RCC 7860 (cell line): ENCODE results near the gene MEP1A.
"Not testable (repeated sequence)": the region's sequence is repeated elsewhere in the genome, so short reads cannot be mapped to it uniquely, and the experiment has no call there.

Source experiments
- DNase-seq: peaks from one replicate; pipeline ENCODE4 v3.0.0-alpha.2; 2015; ENCODE audit warnings: low spot score
- FAIRE-seq: peaks from 2 replicates; lab custom pipeline; 2012; peaks lifted over from hg19 to GRCh38; lab: Jason Lieb, UNC

Gene MEP1A

DNA sequence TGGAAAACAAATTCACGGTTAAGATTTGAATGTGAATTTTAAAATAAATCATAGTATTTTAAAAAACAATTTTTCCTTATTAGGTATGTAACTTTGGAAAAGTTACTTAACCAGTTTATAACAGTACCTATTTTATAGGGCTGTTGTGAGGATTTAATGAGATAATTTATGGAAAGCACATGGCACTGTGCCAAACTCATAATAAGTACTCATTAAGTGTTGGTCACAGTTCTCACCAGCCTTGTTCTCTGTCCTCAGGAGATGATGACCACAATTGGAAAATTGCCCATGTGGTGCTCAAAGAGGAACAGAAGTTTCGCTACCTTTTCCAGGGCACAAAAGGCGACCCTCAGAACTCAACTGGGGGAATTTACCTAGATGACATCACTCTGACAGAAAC lies 39.6 kb downstream of the MEP1A start:
- no peak for DNase-seq
- FAIRE-seq = no peak

DNA sequence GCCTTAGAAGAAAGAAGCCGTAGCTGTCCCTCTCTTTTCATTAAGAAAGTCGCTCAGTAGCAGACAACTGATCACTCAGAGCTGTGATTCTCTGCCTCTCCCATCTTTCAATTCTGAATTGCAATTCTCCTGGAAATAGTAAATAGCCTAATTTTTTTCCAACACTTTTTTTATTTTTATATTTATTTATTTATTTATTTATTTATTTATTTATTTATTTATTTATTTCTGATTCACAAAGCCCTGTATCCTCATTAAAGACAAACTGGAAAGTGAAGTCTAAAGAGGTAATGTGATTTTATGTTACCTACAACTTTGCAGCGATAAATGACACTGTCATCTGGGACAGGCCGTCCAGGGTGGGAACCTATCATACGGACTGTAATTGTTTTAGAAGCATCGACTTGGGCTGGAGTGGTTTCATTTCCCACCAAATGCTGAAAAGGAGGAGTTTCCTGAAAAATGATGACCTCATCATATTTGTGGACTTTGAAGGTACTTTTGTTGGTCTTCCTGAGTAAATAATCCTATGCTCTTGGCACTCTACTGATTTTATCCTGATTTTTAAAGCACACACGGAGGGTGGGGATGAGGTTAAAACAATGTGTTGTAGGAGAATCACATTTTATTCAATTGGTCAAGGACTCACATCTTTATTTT lies 41.2 kb downstream of the MEP1A start:
- FAIRE-seq = not testable (repeated sequence)

DNA sequence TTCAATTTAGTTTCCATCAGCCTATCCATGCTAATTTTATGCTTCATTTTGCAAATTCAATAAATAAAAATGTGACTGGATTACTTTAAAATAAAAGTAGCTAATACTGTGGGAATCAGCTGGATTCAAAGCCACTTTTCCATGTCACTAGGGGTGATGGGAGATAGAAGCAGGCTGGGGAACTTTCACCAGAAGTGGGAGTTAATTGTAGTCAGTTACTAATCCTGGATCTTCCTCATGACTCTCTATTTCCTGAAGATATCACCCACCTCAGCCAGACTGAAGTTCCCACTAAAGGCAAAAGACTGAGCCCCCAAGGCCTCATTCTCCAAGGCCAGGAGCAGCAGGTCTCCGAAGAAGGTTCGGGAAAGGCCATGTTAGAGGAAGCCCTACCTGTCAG lies 41.8 kb downstream of the MEP1A start:
- DNase-seq, FAIRE-seq: not testable (repeated sequence)

More for the DNA sequence above, 41.2 kb downstream of the MEP1A start:
- DNase-seq = not testable (repeated sequence)

DNA sequence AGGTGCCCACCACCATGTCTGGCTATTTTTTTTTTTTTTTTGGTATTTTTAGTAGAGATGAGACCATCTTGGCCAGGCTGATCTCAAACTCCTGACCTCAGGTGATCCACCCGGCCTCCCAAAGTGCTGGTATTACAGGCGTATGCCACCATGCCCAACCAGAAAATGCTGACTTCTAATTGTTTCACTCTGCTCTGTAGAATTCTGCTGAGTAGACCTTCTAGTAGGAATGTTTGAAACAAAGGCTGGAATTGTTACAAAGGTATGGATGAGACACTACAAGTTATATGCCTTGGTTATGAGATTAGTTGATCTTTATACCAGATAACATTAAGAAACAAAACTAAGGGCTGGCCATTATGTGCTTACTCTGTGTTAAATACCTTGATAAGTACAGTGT lies 44.8 kb downstream of the MEP1A start:
- no peak for FAIRE-seq
- DNase-seq = no peak

DNA sequence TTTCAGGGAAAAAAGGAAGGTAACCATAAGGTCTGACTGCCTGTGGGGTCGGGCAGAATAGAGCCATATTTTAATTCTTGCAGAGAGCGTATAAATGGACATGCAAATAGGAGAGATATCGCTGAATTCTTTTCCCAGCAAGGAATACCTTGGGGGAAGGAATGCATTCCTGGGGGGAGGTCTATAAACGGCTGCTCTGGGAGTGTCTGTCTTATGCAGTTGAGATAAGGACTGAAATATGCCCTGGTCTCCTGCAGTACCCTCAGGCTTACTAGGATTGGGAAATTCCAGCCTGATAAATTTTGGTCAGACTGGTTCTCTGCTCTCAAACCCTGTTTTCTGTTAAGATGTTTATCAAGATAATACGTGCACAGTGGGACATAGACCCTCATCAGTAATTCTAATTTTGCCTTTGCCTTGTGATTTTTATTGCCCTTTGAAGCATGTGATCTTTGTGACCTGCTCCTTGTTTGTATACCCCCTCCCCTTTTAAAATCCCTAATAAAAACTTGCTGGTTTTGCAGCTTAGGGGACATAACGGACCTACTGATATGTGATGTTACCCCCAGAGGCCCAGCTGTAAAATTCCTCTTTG lies 49.2 kb downstream of the MEP1A start:
- DNase-seq, FAIRE-seq: not testable (repeated sequence)

DNA sequence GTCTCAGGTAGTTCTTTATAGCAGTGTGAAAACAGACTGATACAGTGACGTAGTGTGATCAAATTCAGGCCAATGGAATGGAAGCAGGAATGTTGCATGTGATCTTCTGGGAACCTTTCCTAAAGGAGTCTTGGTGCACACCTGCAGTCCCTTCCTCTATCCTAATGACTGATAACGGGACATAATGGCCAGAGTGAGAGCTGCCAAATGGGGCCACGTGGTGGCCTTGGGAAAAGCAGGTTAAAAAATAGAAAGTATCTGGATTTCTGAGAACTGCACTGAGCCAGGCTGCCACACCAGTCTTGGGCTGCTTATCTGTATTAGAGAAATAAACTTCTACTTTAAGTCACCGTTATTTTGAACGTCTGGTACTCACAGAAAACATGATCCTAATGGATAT lies 51.9 kb downstream of the MEP1A start:
- no peak for DNase-seq
- no peak for FAIRE-seq

DNA sequence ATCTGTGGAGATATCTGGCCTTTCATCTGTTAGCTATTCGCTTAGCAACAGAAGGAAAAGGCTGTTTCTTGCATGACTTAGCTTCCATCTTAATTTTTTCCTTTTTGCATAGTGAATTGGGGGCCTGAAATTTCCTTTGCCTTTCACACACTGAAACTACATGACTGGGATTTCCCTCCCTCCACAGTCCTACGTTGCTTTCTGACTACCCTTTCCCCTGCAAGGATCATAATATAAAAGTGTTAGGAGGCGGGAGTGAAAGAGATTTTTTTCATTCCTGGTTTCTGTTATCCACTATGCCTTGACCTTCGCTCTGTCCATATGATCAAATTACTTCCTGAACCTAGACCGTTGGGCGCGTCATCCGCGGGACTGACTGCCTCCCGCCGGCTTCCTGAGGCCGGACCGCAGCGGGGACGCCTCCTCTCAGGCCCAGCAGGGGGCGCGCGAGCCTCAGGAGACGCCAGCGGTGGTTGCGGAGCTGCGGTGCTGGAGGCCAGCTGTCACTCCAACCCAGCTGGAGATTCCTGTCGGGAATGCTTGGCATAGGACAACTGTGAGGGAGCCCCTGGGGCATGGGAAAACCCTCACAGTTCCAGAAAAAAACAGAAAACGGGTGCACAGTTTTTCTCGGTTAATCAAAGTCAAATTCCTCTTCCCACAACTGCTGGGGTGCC lies 55.6 kb downstream of the MEP1A start:
- peak; percentile 16 for FAIRE-seq

DNA sequence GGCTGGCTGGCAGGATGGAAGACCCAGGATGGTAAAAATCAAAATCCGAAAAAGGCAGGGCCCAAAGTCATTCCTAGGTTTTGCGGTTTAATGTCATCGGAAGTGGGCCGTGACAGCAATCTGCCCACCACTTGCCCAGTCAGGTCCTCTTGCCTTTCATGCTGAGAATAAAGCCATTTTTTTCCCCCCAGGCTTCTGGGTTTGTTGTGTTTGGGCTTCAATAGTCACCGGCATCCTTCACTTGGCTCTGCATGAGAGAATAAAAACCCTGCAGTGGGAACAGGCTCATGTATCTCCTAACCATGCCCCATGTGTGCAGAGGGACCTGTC lies 56.1 kb downstream of the MEP1A start:
- DNase-seq = peak; percentile 6
- no peak for FAIRE-seq

More for the DNA sequence above, 55.6 kb downstream of the MEP1A start:
- peak; percentile 73 for DNase-seq

DNA sequence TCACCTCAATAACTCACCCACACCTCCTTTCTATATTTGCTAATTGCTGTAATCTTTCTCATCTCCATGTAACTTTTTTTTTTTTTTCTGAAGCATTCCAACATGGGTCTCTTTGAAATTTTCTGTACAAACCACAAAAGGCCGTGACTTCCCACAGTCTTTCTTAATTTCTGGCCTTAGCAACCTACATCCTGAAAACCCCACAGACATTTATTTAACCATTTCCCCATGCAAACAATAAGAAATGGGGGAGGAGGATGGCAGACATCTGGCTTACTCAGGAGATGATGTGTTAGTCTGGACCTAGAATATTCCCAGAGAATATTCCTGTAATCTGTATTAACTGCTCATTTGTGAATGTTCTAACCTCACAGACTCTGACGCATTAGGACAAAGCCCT lies 57.6 kb downstream of the MEP1A start:
- DNase-seq (no peak), FAIRE-seq (no peak)

DNA sequence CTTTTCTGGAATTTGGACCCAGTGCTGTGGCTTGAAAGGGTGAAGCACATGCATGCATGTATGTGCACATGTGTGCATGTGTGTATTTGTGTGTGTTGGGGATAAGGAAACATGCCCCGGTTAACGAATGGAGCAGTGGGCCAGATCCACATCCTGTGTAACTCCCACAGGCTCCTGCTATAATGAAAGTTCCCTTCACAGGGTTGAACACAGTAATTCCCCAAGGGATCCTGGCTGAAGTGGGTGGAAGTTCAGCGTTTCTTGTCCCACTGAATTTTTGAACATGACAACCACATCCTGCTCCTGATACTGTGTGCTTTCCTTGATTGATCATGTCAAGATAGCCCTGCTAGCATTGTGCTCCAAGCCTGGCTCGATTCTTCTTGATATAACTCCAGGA lies 58.4 kb downstream of the MEP1A start:
- FAIRE-seq, DNase-seq: not testable (repeated sequence)

DNA sequence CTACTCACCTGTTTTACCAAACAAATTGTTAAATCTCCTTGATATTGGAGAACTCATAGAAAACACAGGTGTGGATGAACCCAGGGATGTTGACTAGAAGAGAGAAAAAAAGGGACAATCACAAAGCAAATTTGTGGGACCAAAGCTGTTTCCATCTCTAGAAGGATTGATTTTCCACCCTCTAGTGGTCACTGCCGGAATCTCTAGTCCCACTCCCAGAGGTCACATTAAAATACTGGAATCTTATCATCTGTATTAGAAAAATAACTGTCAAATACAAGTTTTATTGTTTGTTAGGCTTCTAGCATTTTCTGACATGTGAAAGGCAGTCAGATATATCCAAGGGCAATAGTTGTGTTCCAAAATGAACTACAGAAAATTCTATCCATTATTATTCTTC lies 62.8 kb downstream of the MEP1A start:
- FAIRE-seq, DNase-seq: not testable (repeated sequence)

DNA sequence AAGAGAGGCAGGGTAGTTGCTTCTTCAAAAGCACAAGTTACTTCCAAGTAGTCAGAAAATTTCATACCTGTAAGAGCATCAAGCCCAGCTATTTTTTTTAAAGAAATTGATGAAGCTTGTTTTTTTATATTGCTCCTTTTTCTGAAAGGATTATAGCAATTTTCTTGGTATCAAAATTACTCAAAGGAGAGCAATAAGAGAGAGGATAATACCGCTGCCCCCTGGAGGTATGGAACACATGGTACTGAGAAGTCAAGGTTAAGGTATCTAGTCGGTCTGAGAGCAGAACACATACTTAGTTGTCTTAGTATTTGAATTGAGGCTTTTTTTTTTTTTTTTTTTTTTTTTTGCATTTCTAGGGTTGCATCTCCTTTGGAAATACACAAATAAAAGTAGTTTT lies 69.2 kb downstream of the MEP1A start:
- no peak for FAIRE-seq
- DNase-seq = no peak

DNA sequence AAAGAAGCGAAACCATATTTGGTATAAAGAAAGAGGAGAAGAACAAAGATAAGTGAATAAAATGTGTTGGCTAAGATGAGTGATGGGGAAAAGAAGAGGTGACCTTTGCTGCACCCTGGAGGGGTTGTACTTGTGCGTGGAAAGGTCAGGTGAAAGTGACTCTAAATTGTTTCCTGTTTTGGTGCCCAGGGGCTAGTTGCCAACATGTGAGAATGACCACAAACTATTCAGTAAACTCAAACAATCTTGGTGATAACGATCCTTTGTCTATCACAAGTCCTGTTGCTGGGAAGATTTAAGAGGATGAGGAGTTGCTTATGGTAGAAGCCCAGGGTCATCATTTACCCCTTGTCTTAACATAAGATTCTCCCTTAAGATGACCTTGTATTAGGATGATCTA lies 70.6 kb downstream of the MEP1A start:
- no peak for FAIRE-seq

DNA sequence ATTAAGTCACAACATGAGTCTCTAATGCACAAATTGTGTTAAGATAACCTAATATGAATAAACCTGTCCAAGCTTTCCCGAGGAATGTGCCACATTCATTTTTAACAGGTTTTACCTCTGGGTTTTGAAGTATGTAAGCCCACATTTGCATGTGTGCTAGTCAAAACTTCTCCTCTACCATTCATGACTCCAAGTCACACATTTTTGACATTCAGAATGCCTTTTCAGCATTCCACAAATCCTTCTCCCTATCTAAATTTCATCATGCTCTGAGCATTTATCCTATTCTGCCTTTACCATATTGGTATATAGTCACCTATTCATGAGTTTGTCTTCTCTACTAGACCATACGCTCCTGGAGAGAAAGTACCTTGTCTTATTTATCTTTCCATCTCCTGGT lies 72.0 kb downstream of the MEP1A start:
- no peak for DNase-seq
- no peak for FAIRE-seq

More for the DNA sequence above, 70.6 kb downstream of the MEP1A start:
- no peak for DNase-seq

DNA sequence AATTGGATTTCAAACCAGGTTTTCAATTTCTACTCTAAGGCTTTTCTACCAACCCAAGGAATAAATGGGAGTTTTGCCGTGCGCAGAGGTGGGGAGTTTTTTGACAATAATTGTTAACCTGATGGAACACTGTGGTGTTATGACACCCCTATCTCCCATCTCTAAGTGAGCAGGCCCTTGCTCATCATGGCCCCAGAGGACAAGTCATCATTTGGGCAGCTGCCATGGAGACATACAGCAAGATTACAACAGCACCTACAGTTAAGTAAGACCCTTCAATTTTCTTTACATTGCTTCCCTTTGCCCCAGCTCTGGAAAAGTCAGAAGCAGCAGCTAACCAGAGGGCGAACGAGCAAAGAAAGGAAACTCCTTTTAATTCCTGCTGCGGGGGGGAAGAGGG lies 74.2 kb downstream of the MEP1A start:
- DNase-seq (no peak), FAIRE-seq (no peak)

DNA sequence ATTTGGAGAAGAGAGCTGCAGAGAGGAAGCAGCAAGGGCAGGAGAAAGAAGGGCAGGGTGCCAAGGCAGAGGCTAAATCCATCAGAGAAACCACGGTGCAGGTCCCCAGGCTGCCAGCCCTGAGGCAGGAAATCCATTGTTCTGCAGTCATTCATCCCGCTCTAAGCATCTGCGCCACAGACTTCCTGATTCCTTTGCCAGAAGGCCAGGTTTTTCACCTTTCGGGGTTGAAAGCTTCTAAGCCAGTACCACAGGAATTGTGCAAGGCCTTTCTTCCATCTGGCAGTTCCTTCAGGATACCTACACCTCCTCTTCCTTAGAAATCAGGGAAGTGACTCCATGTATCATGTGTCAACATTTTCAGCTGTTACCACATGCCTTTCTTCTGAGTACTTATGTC lies 82.9 kb downstream of the MEP1A start:
- DNase-seq (peak; percentile 61), FAIRE-seq (no peak)

DNA sequence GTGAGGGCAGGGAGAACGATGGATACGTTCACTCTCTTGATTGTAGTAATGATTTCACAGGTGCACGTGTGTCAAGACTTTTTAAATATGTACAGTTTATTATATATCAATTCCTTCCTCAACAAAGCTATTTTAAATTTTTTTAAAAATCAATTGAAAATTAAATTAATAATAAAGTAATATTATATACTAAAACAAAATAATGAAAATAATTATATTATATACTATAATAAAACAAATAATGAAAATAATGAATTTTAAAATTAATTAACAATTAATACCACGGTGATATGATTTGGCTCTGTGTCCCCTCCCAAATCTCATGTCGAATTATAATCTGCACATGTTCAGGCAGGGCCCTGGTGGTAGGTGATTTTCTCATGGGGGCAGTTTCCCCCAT lies 85.8 kb downstream of the MEP1A start:
- FAIRE-seq = peak; percentile 11

DNA sequence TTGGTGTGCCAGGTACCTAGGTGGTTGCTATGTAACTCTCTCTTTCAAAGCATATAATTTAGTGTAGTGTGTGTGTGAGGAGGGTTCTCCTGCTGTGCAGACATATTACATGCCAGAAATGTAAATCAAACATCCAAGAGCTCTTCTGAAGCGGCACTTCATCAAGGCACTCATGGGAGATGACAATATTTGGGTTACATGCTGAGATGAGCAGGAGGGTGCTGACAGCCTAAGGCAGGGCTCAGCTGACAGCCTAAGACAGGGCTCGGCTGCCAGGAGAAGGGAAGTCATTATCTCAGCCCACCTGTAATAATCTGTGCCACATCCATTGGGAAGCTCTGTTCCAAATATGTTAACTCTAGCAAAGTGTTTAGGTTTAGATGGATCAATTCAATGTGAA lies 89.5 kb downstream of the MEP1A start:
- DNase-seq = no peak
- FAIRE-seq = no peak

More for the DNA sequence above, 85.8 kb downstream of the MEP1A start:
- DNase-seq = no peak

DNA sequence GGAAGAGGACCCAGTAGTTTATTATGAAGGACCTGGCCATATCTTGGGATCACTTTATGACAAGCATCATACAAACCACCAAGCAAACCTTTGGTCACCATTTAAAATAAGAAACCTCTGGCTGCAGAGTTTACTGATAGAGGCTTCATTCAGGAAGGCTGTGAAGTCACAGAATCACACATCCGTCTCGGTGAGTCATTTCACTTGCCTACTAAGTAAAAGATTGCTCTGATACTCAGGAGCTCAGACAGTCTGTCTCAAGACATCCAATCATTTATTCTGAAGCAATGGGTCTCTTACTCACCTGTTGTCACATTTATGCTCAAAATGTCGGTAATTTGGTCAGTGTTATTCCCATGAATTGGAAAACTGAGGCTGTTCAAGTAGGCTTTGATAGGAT lies 94.8 kb downstream of the MEP1A start:
- peak; percentile 17 for DNase-seq
- peak; percentile 38 for FAIRE-seq

DNA sequence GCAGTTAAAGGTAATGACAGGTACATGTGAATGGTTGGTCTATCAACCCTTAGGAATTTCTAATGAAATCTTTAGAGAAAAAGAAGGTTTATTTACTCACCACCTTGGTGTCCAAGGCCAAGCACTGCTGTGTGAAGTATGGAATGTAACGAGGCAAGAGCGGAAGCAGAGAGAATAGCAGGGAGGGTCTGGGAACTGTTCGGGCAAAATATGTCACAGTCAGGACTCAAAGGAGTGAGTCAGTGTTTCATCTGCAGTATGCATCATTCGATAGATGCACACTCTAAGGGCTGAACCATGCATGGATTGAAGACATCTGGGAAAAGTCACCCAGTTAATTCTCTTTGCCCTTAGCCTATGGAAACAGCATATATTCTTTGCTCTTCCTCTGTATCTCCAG lies 95.4 kb downstream of the MEP1A start:
- FAIRE-seq (no peak), DNase-seq (no peak)
